Heart right ventricle (tissue), 16 donors: ENCODE results near the gene HERC4. TPM values are rescaled to one million over a fixed set of nuclear protein-coding genes. Genes with fewer than 3 reads are reported as not detected.

Experiments
- ATAC-seq, 8 donors: fragments of 200-7000 bp; cut with Tn5 transposase; one replicate each; pipeline ENCODE4 v1.9.1; 2020; ENCODE audit warnings: mild to moderate bottlenecking in 8 of 8, moderate library complexity in 8 of 8, moderate number of reproducible peaks in 1 of 8
- DNase-seq, 2 donors: peaks; one replicate each; pipeline ENCODE4 v3.0.0-alpha.2; 2020
- H3K27ac ChIP-seq, 10 donors: fragments of 200-600 bp; sonication (generic) in 2 of 10; one replicate each; pipeline versions ENCODE4 v1.5.0 to v1.8.0; 2020 to 2022; ENCODE audit warnings: mild to moderate bottlenecking in 3 of 10
- H3K27me3 ChIP-seq, 7 donors: fragments of 200-600 bp; one replicate each; pipeline ENCODE4 v1.8.0; 2021 to 2022; ENCODE audit warnings: mild to moderate bottlenecking in 2 of 7
- H3K36me3 ChIP-seq, 9 donors: fragments of 200-600 bp; sonication (generic) in 1 of 9; one replicate each; pipeline versions ENCODE4 v1.5.0 to v1.8.0; 2020 to 2022; ENCODE audit warnings: mild to moderate bottlenecking in 2 of 9
- H3K4me1 ChIP-seq, 9 donors: fragments of 200-600 bp; sonication (generic) in 1 of 9; one replicate each; pipeline versions ENCODE4 v1.5.0 to v1.8.0; 2020 to 2022; ENCODE audit warnings: mild to moderate bottlenecking in 4 of 9
- H3K4me3 ChIP-seq, 10 donors: fragments of 200-600 bp; sonication (generic) in 2 of 10; one replicate each; pipeline versions ENCODE4 v1.5.0 to v1.8.0; 2020 to 2022; ENCODE audit warnings: mild to moderate bottlenecking in 7 of 10, moderate library complexity in 2 of 10
- H3K9me3 ChIP-seq, 11 donors: fragments of 200-600 bp in 10 of 11; sonication (generic) in 2 of 11; one replicate each; pipeline versions ENCODE4 v1.5.0 to v1.8.0; 2013 to 2022; ENCODE audit warnings: mild to moderate bottlenecking in 2 of 11, control low read depth in 1 of 11, moderate library complexity in 1 of 11
- WGBS, 2 donors: extraction: QIAGEN DNeasy Blood & Tissue Kit; methylation state at CpG; one replicate each; pipeline ENCODE4 v1.1.7; 2013; ENCODE audit warnings: inconsistent platforms in 1 of 2; 5-methylcytosine and 5-hydroxymethylcytosine counted together
- intact Hi-C, 10 donors: fragments of 100-400 bp; cut with DNase I; formaldehyde crosslinking; loops; one replicate each; pipeline versions ENCODE4 v1.11.1 to v1.14.2; 2022
- polyA plus RNA-seq, 2 donors: library from polyadenylated mRNA; stranded (reverse); fragments of 200-250 nt; gene quantifications; one replicate each; pipeline ENCODE4 v1.2.3, GENCODE V29; 2013
- total RNA-seq, 10 donors: library from RNA; stranded (reverse); fragmentation: NEBNext Ultra II Directional in 3 of 10; extraction: Animal tissue kit (Norgen Biotek cat#: 25700) in 3 of 10; gene quantifications; one replicate each; pipeline versions ENCODE4 v1.2.1 to v1.2.4, GENCODE V29; 2021 to 2023
- TF ChIP-seq, protein P1 (sequence below), 9 donors: fragments of 200-600 bp; sonication (generic) in 2 of 9; IDR thresholded peaks; one replicate each; pipeline versions ENCODE4 v1.5.0 to v1.8.0; 2021 to 2022; ENCODE audit warnings: antibody characterized with exemption in 9 of 9, mild to moderate bottlenecking in 5 of 9, moderate library complexity in 1 of 9
- donor health status: Arrhythmogenic right ventricular cardiomyopathy.
- donor health status: ischemic (EF 13 %, LVEDD 7.1; RV severe dilation, severe dysfunction).
- donor health status: healthy with polysubstance abuse.
- donor health status: DM: no; HTN: yes; CAD: no.
- donor health status: DM: no; HTN: no; CAD: no.
- donor health status: ischemic (EF 25% LVEDD 6.9; RV normal size, moderate dysfunction).
- donor health status: ischemic (EF 25% LVEDD 5.7; RV mildly dilated, moderate dysfunction).
- donor health status: healthy.
- donor health status: DM: yes; HTN: yes; CAD: no.
- donor health status: Ischemic cardiomyopathy.
- donor health status: ischemic (EF 35%, LVEDD 5.7; RV mildly dilated, moderate dysfunction).
- donor health status: nonischemic (EF 11% LVEDD 7.7; RV severe dilation, severe dysfunction).
- donor health status: DM: yes; HTN: yes; CAD: no.
- donor health status: PGD.
- donor health status: ischemic (EF 29% LVEDD 5.4; RV normal size, mild dysfunction).
- donor health status: nonischemic (EF 23%, LVEDD 6.1; RV moderate dilation, normal function).

HERC4 gene
- total and polyA plus RNA-seq, 12 donors, result 10.0 to 42.1 (median 32.0) TPM

DNA sequence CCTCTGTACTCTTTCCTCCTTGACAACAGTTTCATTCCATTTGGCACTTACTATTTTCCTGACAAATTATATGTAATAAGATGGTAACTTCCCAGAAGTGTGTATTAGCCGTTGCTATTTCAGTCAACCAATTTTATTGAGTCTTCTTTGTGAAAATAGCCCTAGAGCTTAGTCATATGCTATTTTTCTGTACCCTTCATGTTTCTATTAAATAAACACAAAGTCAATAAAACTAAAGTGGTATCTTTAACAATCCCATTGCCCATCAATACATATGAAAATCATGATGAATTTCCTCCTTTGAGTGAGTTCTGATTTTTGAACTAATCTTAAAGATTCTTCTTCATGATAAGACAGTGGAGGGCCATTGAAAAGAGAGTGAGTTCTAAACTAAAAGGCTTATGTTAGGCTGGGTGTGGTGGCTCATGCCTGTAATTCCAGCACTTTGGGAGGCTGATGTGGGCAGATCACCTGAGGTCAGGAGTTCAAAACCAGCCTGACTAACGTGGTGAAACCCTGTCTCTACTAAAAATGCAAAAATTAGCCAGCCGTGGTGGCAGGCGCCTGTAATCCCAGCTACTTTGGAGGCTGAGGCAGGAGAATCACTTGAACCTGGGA, 28.3 kb upstream of the HERC4 start:
- peaks cover 0 to 38% (median 0%) of the 10 kb centered on the region in 9 donors for H3K4me1 ChIP-seq
- H3K9me3 ChIP-seq, result no peaks in the 10 kb centered on the region
- ATAC-seq (no peak), DNase-seq (no peak)
- H3K4me3 ChIP-seq, result no peak overlapping the region
- H3K36me3 ChIP-seq, result no peaks in the 10 kb centered on the region
- no peak overlapping the region for H3K27ac ChIP-seq
- 85 to 86% methylated on average over 4 of the region's 4 CpGs for WGBS, 2 donors
- TF ChIP-seq, protein P1, sequence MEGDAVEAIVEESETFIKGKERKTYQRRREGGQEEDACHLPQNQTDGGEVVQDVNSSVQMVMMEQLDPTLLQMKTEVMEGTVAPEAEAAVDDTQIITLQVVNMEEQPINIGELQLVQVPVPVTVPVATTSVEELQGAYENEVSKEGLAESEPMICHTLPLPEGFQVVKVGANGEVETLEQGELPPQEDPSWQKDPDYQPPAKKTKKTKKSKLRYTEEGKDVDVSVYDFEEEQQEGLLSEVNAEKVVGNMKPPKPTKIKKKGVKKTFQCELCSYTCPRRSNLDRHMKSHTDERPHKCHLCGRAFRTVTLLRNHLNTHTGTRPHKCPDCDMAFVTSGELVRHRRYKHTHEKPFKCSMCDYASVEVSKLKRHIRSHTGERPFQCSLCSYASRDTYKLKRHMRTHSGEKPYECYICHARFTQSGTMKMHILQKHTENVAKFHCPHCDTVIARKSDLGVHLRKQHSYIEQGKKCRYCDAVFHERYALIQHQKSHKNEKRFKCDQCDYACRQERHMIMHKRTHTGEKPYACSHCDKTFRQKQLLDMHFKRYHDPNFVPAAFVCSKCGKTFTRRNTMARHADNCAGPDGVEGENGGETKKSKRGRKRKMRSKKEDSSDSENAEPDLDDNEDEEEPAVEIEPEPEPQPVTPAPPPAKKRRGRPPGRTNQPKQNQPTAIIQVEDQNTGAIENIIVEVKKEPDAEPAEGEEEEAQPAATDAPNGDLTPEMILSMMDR (IDR thresholded peaks at IDR 0.05), result no peak
- intact Hi-C loops, result no loop called here
- no peaks in the 10 kb centered on the region for H3K27me3 ChIP-seq

DNA sequence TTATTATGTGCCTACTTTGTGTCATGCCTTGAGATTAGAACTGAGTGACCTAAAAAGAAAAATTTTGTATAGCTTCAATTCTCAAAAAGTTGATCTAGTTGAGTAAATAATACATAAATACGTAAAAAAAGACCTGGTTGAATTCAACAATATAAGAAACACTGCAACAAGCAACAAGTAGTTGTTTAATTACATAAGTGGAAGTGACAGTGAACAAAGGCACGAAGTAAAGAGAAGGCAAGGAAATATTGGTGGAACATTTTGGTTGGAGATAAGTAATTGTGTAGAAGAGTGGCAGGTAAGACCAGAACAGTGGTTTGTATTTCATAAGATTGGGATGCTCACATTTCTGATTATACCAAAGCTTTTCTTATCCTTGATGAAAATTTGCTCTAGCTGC, 26.0 kb upstream of the HERC4 start:
- H3K27me3 ChIP-seq, result no peaks in the 10 kb centered on the region
- no peak overlapping the region for H3K27ac ChIP-seq
- no peak for DNase-seq
- TF ChIP-seq, protein P1 (IDR thresholded peaks at IDR 0.05), result no peak
- peaks cover 0 to 42% (median 4%) of the 10 kb centered on the region in 9 donors for H3K4me1 ChIP-seq
- 86 to 90% methylated on average over 2 of the region's 2 CpGs for WGBS, 2 donors
- ATAC-seq, result no peak
- H3K9me3 ChIP-seq, result no peaks in the 10 kb centered on the region
- intact Hi-C loops, result no loop called here
- no peak overlapping the region for H3K4me3 ChIP-seq
- H3K36me3 ChIP-seq, result no peaks in the 10 kb centered on the region

DNA sequence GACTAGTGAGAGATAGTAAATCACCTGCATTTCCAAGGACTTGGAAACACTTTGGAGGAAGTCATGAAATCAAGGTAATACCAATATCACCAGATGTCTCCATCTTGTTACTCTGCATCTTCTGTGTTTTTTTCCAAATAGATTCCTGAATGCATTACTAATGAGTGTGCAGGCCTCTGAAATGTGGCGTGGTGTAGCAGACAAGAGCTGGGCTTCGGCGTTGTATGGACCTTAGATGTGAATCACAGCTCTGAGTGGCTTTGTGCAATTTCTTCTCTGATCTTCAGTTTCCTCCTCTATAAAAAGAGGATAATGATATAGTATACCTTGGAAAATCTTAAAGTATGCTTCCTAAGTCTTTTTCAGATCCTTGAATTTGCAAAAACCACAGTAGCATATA, 24.7 kb upstream of the HERC4 start:
- H3K27me3 ChIP-seq, result no peaks in the 10 kb centered on the region
- DNase-seq (no peak), ATAC-seq (peak in 1 of 8 donors; percentile 8)
- intact Hi-C loops, result no loop called here
- TF ChIP-seq, protein P1 (IDR thresholded peaks at IDR 0.05), result no peak
- H3K9me3 ChIP-seq, result no peaks in the 10 kb centered on the region
- H3K36me3 ChIP-seq, result no peaks in the 10 kb centered on the region
- peak overlapping the region in 3 of 10 donors; percentile 8 to 74 (median 56) for H3K27ac ChIP-seq
- 94 to 97% methylated on average over 3 of the region's 3 CpGs for WGBS, 2 donors
- H3K4me1 ChIP-seq, result peaks cover 0 to 31% (median 4%) of the 10 kb centered on the region in 9 donors
- H3K4me3 ChIP-seq, result no peak overlapping the region

DNA sequence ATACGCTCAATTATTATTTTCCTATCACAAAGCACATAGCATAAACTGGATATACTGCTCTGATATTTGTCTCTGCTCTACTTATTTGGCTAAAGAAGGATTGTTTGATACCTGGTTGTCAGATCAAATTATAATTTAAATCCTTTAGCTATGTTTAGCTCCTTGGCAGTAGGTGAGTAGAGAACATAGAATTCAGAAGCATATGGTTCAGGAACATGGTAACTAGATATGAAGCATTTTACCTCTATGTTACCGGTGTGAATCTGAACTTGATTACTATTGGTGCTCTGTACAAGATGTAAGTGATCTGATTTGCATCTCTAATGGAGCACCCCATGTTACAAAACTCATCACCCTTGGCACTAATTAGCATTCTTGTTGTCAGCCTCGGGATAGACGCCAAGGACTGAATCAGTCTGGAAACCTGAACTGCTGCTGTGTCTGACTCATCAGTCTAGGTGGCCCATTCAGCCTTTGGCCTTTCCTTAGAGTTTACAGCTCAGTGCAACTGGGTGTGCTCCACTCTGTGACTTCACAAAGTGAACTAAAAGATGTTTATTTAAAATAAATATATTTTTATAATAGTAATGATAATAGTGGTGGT, 21.9 kb upstream of the HERC4 start:
- H3K27ac ChIP-seq, result peak overlapping the region in 5 of 10 donors; percentile 2 to 74 (median 52)
- no peaks in the 10 kb centered on the region for H3K9me3 ChIP-seq
- WGBS, 2 donors, result 48 to 50% methylated on average over 4 of the region's 4 CpGs
- no peak overlapping the region for H3K4me3 ChIP-seq
- no peaks in the 10 kb centered on the region for H3K36me3 ChIP-seq
- no peaks in the 10 kb centered on the region for H3K27me3 ChIP-seq
- peaks cover 0 to 21% (median 0%) of the 10 kb centered on the region in 9 donors for H3K4me1 ChIP-seq
- TF ChIP-seq, protein P1 (IDR thresholded peaks at IDR 0.05), result no peak
- ATAC-seq (peak in 7 of 8 donors; percentile 61 to 93 (median 80)), DNase-seq (peak in 1 of 2 donors; percentile 35)
- intact Hi-C loops, result no loop called here
